HG03520 (cell line): Measurements from ENCODE around the gene TRIM77.
"Not testable (repeated sequence)": the region's sequence is repeated elsewhere in the genome, so short reads cannot be mapped to it uniquely, and the experiment has no call there.

Experiments
- ATAC-seq: cut with Tn5 transposase; IDR thresholded peaks from one replicate; pipeline ENCODE4 v1.9.1; 2021; ENCODE audit warnings: mild to moderate bottlenecking, moderate library complexity; ENCODE audit not compliant: unreplicated experiment

The TRIM77 gene

GRCh38 chr11:89709999-89710398 is at the start of gene TRIM77:
Gene TRIM77 (plus strand): TSS chr11:89710299. CDS start chr11:89710299, 0 bp downstream.
- not testable (repeated sequence) for ATAC-seq

GRCh38 chr11:89667001-89667400 is 43.1 kb upstream of the TRIM77 start:
- no peak for ATAC-seq

- ATAC-seq: not testable (repeated sequence)
Observed at GRCh38 chr11:89668158-89668557, 41.9 kb upstream of the TRIM77 start.

GRCh38 chr11:89669586-89669985 is 40.5 kb upstream of the TRIM77 start:
- not testable (repeated sequence) for ATAC-seq

- not testable (repeated sequence) for ATAC-seq
Observed at GRCh38 chr11:89669993-89670669, 40.0 kb upstream of the TRIM77 start.

GRCh38 chr11:89672547-89672946 is 37.6 kb upstream of the TRIM77 start:
- ATAC-seq: not testable (repeated sequence)

GRCh38 chr11:89673380-89673779 is 36.7 kb upstream of the TRIM77 start:
- not testable (repeated sequence) for ATAC-seq

GRCh38 chr11:89675383-89675782 is 34.7 kb upstream of the TRIM77 start:
- not testable (repeated sequence) for ATAC-seq

GRCh38 chr11:89675948-89676347 is 34.2 kb upstream of the TRIM77 start:
- ATAC-seq: not testable (repeated sequence)

GRCh38 chr11:89707080-89707479 is 3.0 kb upstream of the TRIM77 start:
- not testable (repeated sequence) for ATAC-seq

GRCh38 chr11:89724866-89725498 is 14.9 kb downstream of the TRIM77 start:
- not testable (repeated sequence) for ATAC-seq

GRCh38 chr11:89730215-89730614 is 20.1 kb downstream of the TRIM77 start:
- ATAC-seq: not testable (repeated sequence)

GRCh38 chr11:89736566-89736965 is 26.5 kb downstream of the TRIM77 start:
- no peak for ATAC-seq

- ATAC-seq: no peak
Observed at GRCh38 chr11:89737116-89737515, 27.0 kb downstream of the TRIM77 start.

- ATAC-seq: not testable (repeated sequence)
Observed at GRCh38 chr11:89741406-89741805, 31.3 kb downstream of the TRIM77 start.

GRCh38 chr11:89744158-89744557 is 34.1 kb downstream of the TRIM77 start:
- ATAC-seq: not testable (repeated sequence)

GRCh38 chr11:89750822-89751221 is 40.7 kb downstream of the TRIM77 start:
- ATAC-seq: not testable (repeated sequence)
